Urinary bladder (tissue), 4 donors: Measurements from ENCODE around the gene ACOXL. TPM values are rescaled to one million over a fixed set of nuclear protein-coding genes. Genes with fewer than 3 reads are reported as not detected.

Experiments used
- DNase-seq: peaks from one replicate; pipeline ENCODE4 v3.0.0-alpha.2; 2015; ENCODE audit errors: extremely low spot score
- H3K27ac ChIP-seq: one replicate; pipeline ENCODE4 v1.5.1; 2013; ENCODE audit warnings: low read depth, mild to moderate bottlenecking, moderate library complexity
- H3K36me3 ChIP-seq: one replicate; pipeline ENCODE4 v1.6.1; 2013; ENCODE audit warnings: mild to moderate bottlenecking, moderate library complexity; ENCODE audit not compliant: insufficient read depth
- H3K4me1 ChIP-seq: one replicate; pipeline ENCODE4 v1.6.1; 2013; ENCODE audit warnings: mild to moderate bottlenecking, moderate library complexity; ENCODE audit not compliant: insufficient read depth
- H3K4me3 ChIP-seq: one replicate; pipeline ENCODE4 v1.5.1; 2013; ENCODE audit warnings: low read depth, low read length
- WGBS: extraction: QIAGEN DNeasy Blood & Tissue Kit; methylation state at CpG from one replicate; pipeline ENCODE4 v1.1.7; 2013; 5-methylcytosine and 5-hydroxymethylcytosine counted together
- polyA plus RNA-seq: library from polyadenylated mRNA; stranded (reverse); fragments of 200-250 nt; gene quantifications from one replicate; pipeline ENCODE4 v1.2.3, GENCODE V29; 2013
- total RNA-seq: library from RNA; depleted of rRNA; stranded (reverse); fragments of >200 nt; gene quantifications from one replicate; pipeline ENCODE4 v1.2.3, GENCODE V29; 2014
- donor health status: healthy with polysubstance abuse.
- donor health status: healthy.

Gene ACOXL
- total and polyA plus RNA-seq, 2 donors = 1.2 to 6.2 TPM

- WGBS = 86% methylated on average over 9 of the region's 9 CpGs
- DNase-seq = no peak
Measured at GRCh38 chr2:111045771-111046444, 313.5 kb downstream of the ACOXL start.

DNA sequence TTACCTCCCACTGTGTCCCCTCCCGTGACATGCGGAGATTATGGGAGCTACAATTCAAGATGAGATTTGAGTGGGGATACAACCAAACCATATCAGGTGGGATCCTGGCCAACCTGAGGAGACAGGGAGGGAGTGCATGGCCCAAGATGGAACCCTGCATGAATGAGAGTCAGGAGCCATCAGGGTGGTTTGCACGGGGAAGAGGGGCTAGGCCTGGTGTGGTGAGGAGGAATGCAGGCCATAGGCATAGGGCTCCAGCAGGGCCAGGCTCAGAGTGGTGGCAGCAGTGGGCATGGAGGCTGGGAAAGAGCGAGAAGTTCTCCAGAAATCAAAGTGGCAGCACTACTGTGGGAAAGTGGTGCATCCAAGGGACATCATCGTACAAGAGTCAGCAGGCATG is 314.3 kb downstream of the ACOXL start:
- H3K36me3 ChIP-seq = no peaks in the 10 kb centered on the region
- 93% methylated on average over 5 of the region's 5 CpGs for WGBS
- no peak overlapping the region for H3K4me3 ChIP-seq
- no peak overlapping the region for H3K27ac ChIP-seq
- no peaks in the 10 kb centered on the region for H3K4me1 ChIP-seq
- no peak for DNase-seq

More at GRCh38 chr2:111045771-111046444, 313.5 kb downstream of the ACOXL start:
- no peaks in the 10 kb centered on the region for H3K4me1 ChIP-seq
- H3K4me3 ChIP-seq = no peak overlapping the region
- H3K36me3 ChIP-seq = no peaks in the 10 kb centered on the region
- H3K27ac ChIP-seq = no peak overlapping the region

DNA sequence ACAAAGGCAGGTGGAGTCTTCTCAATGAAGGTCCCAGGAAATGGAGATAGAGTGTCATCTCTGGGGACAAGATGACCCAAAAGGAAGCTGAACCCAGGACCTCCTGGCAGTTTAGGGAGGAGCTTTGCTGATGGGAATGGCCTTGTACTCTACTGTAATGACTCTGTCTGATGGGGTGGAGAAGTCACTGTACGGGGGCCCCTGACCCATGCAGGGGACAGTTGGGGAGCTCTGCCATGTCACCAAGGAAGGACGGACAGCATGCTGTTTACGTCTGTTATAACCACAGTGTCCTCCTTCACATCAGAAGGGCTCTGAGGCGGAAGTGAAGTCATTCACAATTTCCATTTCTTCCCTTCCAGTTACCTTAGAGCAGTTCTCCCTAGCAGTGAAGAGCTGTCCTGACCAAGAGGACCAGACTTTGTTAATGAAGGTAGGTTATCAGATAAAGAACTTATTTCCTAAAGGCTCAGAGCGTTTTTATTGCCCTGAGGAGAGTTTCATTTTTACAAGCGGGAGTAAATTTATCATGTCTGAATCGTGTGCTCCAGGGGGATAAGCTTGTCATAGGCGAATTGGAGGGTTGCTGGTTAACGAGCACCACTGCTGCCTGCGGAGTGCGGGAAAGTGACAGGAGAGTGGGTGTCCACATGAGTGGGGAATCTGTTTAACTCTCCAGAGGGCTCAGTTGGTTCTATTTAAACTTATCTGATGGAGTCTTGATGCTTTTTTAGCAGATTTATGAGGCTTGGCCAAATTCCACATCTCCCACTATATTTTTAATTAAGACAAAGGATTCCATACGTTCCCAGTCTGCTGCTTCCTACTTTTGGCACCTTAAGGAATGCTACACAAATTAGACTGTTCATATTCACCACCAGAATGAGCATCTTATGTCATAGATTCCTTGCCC is 316.7 kb downstream of the ACOXL start:
- no peaks in the 10 kb centered on the region for H3K4me1 ChIP-seq
- no peaks in the 10 kb centered on the region for H3K36me3 ChIP-seq
- WGBS = 47% methylated on average over 12 of the region's 12 CpGs
- no peak overlapping the region for H3K27ac ChIP-seq
- no peak overlapping the region for H3K4me3 ChIP-seq
- DNase-seq = no peak

DNA sequence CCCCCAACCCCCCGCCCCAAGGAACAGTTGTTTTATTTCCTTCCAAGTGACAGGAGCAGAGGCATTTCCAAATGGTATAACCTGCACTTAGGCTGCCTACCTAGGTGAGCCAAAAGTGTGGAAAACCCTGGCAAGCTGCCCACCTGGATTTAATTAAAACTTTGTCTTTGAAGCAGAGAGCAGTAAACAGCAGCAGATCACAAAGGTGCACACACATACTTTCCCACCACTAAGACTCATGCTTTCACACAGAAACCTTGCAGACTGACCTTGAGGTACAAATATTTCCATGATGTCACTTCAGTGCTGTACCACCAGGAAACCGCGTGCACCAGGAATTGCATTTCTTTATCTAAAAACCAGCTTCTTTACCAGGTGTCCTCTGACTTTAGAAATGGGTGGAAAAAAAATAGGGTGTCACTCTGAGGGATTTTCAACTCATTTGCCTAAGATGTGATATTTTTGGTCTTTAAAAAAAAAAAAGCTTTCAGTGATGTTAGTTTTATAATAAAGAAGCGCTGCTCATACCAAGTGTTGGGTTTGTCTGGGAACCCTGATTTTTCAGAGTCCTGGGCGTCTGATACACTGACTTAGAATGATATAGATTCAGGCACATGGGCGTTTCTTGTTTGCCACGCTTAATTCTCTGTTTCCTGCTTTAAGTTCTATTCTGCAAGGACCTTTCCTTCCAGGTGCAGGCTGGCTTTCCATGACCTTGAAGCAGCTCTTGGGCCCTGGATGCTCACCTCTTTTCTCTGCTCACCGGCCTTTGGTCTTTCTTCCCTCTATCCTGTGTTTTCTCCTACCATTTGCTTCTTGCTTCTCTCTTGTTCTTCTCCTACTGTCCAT is 317.6 kb downstream of the ACOXL start:
- WGBS = 77% methylated on average over 8 of the region's 8 CpGs
- DNase-seq = no peak
- H3K27ac ChIP-seq = no peak overlapping the region

GRCh38 chr2:111050701-111051376 is 318.5 kb downstream of the ACOXL start:
- no peak overlapping the region for H3K27ac ChIP-seq
- WGBS = 88% methylated on average over 9 of the region's 9 CpGs
- no peak for DNase-seq

More for the DNA sequence above, 317.6 kb downstream of the ACOXL start:
- H3K4me1 ChIP-seq = no peaks in the 10 kb centered on the region
- no peaks in the 10 kb centered on the region for H3K36me3 ChIP-seq
- H3K4me3 ChIP-seq = no peak overlapping the region

GRCh38 chr2:111052621-111053020 is 320.2 kb downstream of the ACOXL start:
- WGBS = 90% methylated on average over 6 of the region's 6 CpGs
- H3K4me3 ChIP-seq = no peak overlapping the region
- no peak overlapping the region for H3K27ac ChIP-seq
- no peaks in the 10 kb centered on the region for H3K4me1 ChIP-seq
- no peak for DNase-seq
- no peaks in the 10 kb centered on the region for H3K36me3 ChIP-seq

More at GRCh38 chr2:111050701-111051376, 318.5 kb downstream of the ACOXL start:
- Histone ChIP-seq H3K4me3 (no peak overlapping the region), H3K4me1 (no peaks in the 10 kb centered on the region), H3K36me3 (no peaks in the 10 kb centered on the region)

GRCh38 chr2:111053266-111053665 is 320.9 kb downstream of the ACOXL start:
- Histone ChIP-seq H3K27ac (no peak overlapping the region), H3K4me3 (no peak overlapping the region), H3K36me3 (no peaks in the 10 kb centered on the region), H3K4me1 (no peaks in the 10 kb centered on the region)
- WGBS = 90% methylated on average over 1 of the region's 1 CpG
- no peak for DNase-seq

DNA sequence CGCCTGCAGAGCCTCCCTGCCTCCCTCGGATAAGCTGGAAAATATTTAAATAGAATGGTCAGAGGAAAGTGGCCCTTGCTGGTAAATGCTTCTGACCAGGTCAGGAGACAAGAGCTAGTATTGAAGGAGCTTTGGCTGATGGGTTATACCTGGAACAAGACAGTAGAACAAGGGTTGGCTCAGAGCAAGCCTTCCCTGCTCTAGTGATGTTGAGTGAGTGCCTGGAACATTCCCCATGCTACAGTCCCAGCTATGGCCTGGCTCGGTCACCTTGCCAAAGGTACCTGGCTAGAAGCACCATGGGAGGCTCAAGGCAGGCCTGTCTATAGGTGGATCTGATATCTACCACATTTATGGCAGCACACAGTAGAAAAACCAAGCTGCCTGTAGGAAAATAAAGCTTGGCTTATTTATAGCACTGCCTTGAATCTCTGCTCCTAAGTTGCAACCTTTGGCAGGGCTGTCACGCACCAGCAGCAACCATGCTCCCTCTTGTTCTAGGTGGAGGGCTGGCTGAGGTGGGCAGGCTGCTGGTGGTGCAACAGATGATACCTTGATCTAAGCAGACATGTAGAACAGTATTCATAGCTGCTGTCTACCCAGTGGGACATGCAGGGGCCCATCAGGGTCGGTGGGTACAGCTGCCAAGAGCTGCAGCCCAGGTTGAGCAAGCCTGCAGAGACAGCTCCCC is 321.6 kb downstream of the ACOXL start:
- Histone ChIP-seq H3K36me3 (no peaks in the 10 kb centered on the region), H3K27ac (no peak overlapping the region), H3K4me1 (no peaks in the 10 kb centered on the region), H3K4me3 (no peak overlapping the region)
- no peak for DNase-seq
- 93% methylated on average over 5 of the region's 5 CpGs for WGBS

DNA sequence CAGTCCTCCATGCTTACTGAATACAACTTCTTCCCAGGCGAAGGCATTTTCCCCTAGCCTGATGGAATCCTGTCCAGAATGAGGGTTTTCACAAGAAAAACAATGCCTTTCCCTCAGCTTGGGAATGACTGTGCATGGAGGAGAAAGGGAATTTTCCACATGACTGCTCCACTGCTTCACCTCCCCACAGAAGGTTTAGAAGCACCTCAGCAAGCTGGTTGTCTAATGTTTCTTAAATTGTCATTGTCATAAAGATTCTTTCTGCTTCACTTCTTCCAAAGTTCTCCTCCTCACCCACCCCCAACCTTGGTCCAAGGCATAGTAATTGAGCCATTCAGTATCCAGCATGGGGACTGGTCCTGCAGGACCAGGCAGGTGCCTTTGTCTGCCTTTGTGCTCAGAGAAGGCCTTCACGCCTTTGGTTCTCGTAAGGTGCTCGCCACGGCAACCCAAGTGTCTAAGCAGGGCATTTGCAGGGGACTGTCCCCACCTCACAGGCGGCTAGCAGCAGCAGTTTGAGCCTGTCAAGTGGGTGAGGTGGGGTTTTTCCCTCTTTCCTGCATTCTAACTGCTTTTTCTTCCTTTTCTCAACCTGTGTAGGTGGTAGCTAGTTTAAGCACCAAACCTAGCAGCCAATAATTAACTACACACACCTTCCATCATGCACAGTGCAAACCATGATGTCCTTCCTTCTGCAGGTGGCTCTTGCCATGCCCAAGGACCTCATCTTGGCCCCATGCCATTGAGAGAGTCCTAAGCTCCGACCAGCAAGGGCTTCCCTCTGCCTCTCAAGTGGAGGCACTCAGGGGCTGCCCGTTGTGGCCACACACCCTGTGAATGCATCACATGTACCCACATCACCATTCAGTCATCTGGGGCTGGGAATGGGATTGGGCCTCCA is 322.7 kb downstream of the ACOXL start:
- DNase-seq = no peak
- WGBS = 86% methylated on average over 8 of the region's 8 CpGs
- Histone ChIP-seq H3K36me3 (no peaks in the 10 kb centered on the region), H3K4me1 (no peaks in the 10 kb centered on the region), H3K27ac (no peak overlapping the region), H3K4me3 (no peak overlapping the region)

- Histone ChIP-seq H3K4me1 (no peaks in the 10 kb centered on the region), H3K27ac (no peak overlapping the region), H3K4me3 (no peak overlapping the region), H3K36me3 (no peaks in the 10 kb centered on the region)
- DNase-seq = no peak
- WGBS = 86% methylated on average over 2 of the region's 2 CpGs
Measured at GRCh38 chr2:111055735-111056134, 323.4 kb downstream of the ACOXL start.

GRCh38 chr2:111057045-111057444 is 324.7 kb downstream of the ACOXL start:
- no peaks in the 10 kb centered on the region for H3K36me3 ChIP-seq
- no peak for DNase-seq
- no peak overlapping the region for H3K4me3 ChIP-seq
- H3K4me1 ChIP-seq = no peaks in the 10 kb centered on the region
- H3K27ac ChIP-seq = no peak overlapping the region
- 85% methylated on average over 5 of the region's 5 CpGs for WGBS

DNA sequence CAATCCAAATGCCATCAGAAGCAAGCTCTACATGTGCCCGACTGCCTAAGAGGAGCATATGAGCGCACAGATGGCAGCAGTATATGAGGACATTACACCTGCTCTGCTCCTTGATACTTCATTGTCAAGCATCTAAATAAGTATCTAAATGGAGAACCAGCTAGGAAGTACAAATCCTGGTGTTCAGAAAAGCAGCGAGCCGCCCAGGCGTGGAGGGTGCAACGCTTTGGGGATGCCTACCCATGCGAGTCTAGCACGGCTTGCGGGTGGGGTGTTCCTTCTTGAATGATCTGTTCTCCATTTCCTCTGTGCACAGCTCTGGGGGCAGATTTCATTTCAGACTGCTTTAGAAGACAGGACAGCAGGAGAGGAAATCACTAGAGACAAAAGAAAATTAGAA is 325.3 kb downstream of the ACOXL start:
- H3K27ac ChIP-seq = no peak overlapping the region
- no peaks in the 10 kb centered on the region for H3K4me1 ChIP-seq
- DNase-seq = no peak
- no peaks in the 10 kb centered on the region for H3K36me3 ChIP-seq
- 84% methylated on average over 9 of the region's 9 CpGs for WGBS
- no peak overlapping the region for H3K4me3 ChIP-seq
